HCT116 (cell line): Measurements from ENCODE around the gene SCN4A.

Experiments used
- RAD21 ChIP-seq: IDR thresholded peaks from 2 replicates; pipeline ENCODE4 v1.6.1; 2012; ENCODE audit warnings: low read depth, mild to moderate bottlenecking
- SP1 ChIP-seq: IDR thresholded peaks from 2 replicates; pipeline ENCODE4 v1.6.1; 2012; ENCODE audit warnings: low read depth
- YY1 ChIP-seq: IDR thresholded peaks from 2 replicates; pipeline ENCODE4 v1.6.1; 2011; ENCODE audit warnings: low read length, low read depth, moderate library complexity, mild to moderate bottlenecking; ENCODE audit not compliant: insufficient replicate concordance; ENCODE audit errors: extremely low read depth
- TF ChIP-seq, protein P1 (sequence below): IDR thresholded peaks from 2 replicates; pipeline ENCODE4 v1.6.1; 2012
- TF ChIP-seq, protein P2 (sequence below), 3 experiments: fragments of 200-600 bp in 1 of 3; sonication (generic) in 1 of 3; IDR thresholded peaks in 2 of 3; conservative IDR thresholded peaks in 1 of 3; 2 replicates each; pipeline ENCODE4 v1.5.1; 2012 to 2017; ENCODE audit warnings: low read depth in 2 of 3, low read length in 2 of 3, antibody characterized with exemption in 1 of 3, borderline replicate concordance in 1 of 3, control low read depth in 1 of 3, mild to moderate bottlenecking in 1 of 3, mixed read lengths in 1 of 3, mixed run types in 1 of 3, moderate library complexity in 1 of 3; ENCODE audit not compliant: insufficient read depth in 1 of 3

DNA sequence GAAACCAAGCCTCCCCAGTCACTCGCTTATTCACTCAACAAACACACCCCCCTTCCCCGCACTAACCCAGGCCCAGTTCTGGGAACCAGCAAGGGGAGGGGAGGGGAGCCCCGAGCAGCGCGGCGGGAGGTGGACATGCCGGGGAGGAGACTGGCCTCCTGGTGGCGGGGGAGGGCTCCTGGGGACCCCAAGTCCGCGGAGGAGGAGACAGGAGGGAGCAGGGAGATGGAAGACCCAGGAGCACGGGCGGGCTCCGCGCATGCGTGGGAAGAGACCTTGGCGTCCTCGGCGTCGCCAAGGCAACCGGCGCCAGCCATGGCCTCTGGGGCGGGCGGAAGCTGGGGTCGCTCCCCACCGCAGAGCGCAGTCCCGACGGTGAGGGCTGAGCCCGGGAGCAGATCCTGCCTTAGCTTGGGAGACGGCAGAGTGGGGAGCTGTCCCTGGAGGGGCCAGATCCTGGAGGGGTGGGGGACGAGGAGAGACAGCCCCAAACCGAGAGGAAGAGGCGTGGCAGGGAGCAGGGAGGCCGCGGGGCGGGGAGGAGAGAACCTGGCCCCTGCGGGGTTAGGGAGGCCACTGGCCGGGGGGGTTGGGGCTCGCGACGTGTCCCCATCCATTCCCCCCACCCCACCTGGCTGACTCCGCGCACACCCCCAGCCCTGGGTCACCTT, 25.5 kb upstream of the SCN4A start, which contains the start of gene PRR29:
- TF ChIP-seq, protein P1, sequence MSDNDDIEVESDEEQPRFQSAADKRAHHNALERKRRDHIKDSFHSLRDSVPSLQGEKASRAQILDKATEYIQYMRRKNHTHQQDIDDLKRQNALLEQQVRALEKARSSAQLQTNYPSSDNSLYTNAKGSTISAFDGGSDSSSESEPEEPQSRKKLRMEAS, result no peak
- TF ChIP-seq, protein P2, sequence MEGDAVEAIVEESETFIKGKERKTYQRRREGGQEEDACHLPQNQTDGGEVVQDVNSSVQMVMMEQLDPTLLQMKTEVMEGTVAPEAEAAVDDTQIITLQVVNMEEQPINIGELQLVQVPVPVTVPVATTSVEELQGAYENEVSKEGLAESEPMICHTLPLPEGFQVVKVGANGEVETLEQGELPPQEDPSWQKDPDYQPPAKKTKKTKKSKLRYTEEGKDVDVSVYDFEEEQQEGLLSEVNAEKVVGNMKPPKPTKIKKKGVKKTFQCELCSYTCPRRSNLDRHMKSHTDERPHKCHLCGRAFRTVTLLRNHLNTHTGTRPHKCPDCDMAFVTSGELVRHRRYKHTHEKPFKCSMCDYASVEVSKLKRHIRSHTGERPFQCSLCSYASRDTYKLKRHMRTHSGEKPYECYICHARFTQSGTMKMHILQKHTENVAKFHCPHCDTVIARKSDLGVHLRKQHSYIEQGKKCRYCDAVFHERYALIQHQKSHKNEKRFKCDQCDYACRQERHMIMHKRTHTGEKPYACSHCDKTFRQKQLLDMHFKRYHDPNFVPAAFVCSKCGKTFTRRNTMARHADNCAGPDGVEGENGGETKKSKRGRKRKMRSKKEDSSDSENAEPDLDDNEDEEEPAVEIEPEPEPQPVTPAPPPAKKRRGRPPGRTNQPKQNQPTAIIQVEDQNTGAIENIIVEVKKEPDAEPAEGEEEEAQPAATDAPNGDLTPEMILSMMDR (IDR thresholded peaks at IDR 0.05 in 2 of 3, conservative IDR thresholded peaks at IDR 0.05 in 1 of 3; ENCODE audit: borderline replicate concordance in 1 of 3, insufficient read depth in 1 of 3, low read depth in 2 of 3, low read length in 2 of 3), result no peak
- TF ChIP-seq SP1 (no peak), RAD21 (no peak), YY1 (no peak)
